Epidermal melanocyte (primary cell): Measurements from ENCODE around the gene TSPAN15.
A peak's percentile ranks its signal among the peaks of the same experiment; 100 is the strongest.

Source experiments
- DNase-seq: peaks from one replicate; pipeline ENCODE4 v3.0.0; 2011; ENCODE audit warnings: low spot score; ENCODE audit not compliant: insufficient read length

The TSPAN15 gene

DNA sequence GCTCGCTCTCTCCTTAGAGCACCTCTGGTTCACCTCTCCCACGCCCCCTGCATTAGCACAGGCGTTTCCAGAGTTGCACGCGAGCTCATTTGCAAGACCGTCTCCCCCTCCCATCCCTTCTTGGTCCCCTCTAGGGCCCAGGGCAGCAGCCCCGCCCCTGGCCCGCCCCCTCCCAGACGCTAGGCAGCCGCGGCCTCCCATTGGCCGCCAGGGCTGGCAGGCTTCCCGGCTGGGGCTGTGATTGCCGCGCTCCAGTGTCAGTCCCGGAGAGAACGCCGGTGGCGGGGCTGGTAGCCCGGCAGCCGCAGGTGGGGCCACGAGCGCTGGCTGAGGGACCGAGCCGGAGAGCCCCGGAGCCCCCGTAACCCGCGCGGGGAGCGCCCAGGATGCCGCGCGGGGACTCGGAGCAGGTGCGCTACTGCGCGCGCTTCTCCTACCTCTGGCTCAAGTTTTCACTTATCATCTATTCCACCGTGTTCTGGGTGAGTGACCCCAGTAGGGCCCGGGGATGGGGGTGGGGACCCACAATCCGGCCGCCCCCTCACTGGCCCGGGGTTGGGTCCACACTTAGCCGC lies at the start of gene TSPAN15:
Gene TSPAN15, plus strand, starts transcription at position 257 of the 575 bp plus-strand sequence. Its CDS starts 130 bp downstream, at position 387.
- no peak for DNase-seq

DNA sequence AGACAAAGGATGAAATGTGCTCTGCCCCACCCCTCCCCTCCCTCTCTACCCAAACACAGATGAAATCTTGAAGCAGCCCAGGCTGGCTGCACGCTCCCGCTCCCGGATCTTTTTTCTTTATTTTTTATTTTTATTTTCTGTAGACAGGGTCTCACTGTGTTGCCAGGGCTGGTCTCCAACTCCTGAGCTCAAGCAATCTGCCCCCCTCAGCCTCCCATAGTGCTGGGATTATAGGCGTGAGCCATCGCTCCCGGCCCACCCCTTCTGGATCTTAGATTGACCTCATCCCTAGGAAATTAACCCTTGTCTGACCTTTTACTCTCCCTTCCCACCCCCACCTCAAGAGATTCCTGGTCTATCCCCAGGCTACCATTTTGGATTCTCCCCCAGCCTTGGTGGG lies 48.9 kb upstream of the TSPAN15 start:
- no peak for DNase-seq

DNA sequence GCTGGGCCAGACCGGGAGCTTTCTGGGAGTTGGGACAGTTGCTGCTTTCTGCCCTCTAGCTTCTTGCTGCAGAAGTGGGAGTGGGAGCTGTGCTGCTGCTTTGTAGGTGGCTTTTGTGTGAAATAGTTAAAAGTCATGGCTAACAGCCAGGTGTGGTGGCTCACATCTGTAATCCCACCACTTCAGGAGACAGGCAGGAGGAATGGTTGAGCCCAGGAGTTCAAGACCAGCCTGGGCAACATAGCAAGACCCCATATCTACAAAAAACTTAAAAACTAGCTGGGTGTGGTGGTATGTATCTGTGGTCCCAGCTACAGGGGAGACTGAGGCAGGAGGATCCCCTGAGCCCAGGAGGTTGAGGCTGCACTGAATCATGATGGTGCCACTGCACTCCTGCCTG lies 48.2 kb upstream of the TSPAN15 start:
- no peak for DNase-seq

DNA sequence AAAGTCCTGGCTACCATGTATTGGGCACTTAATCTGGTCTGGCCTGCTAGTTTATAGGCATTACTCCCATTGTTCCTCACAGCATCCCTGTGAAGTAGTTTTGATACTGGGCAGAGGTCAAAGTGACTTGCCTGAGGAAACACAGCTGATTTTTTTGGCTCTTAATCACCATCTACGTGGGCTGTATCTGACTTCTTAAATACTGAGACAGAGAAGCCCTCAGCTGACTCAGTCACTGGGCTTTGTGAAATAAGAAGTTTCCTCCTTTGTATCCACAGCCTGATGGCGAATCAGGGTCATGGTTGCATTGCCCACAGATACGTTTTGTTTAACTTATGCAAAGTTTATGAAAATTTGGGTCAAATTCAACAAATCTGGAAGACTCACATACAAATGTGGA lies 47.7 kb upstream of the TSPAN15 start:
- DNase-seq = no peak

DNA sequence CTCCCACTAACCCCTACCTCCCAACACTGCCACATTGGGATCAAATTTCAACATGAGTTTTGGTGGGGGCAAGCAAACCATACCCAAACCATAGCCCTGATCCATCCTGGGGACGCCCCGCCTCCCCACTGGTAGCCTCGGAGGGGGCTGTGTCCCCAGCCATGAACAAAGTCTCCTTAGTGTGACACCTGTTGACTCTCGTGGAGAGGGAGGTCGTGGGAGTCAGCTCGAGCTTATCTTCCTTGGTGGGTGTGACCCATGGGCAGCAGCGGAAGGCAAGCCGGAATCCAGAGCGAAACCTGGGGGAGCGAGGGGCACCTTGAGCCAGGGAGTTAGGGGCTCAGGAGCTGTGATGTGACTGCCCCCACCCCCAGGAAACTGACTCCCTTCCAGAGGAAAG lies 46.5 kb upstream of the TSPAN15 start:
- DNase-seq = no peak

DNA sequence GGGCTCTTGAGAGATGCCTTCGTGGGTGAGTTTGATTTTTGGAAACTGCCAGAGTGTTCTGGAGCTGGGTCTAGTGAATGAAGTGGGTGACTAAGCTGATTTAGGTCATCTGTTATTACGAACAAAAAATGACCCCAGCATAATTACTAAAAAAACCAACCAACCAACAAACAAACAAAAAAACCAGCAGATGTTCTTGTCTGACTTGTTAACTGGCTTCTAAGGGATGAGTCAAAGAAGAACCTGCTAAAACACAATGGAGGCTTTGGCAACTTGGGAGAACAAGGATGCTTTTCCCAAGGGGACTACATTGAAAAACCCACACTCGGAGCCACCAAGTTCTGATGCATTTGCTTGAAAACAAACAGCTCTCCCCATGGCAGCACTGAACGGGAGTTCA lies 46.0 kb upstream of the TSPAN15 start:
- DNase-seq = no peak

DNA sequence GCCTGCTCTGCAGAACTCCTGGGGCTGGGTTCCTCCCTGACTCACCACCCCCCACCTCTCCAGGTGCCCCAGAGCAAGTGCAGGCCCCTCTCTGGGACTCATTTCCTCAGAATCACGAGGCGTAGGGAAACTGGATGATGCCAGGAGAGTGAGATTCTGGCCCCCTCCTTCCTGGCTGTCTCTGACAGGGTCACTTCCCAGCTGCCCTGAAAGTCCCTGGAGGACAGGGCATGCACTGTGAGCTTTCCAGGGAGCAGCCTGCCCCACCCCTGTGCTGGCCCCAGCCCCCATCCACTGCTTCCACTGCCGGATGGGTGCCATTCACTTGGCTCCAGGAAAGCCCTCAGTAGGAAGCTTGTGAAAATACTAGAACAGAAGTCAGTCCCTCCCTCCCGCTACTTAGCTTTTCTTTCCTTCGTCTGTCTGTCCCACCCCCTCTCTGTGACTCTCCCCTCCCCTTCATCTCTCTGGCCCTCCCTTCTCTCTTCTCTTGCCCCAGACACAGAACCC lies 44.9 kb upstream of the TSPAN15 start:
- DNase-seq = no peak

DNA sequence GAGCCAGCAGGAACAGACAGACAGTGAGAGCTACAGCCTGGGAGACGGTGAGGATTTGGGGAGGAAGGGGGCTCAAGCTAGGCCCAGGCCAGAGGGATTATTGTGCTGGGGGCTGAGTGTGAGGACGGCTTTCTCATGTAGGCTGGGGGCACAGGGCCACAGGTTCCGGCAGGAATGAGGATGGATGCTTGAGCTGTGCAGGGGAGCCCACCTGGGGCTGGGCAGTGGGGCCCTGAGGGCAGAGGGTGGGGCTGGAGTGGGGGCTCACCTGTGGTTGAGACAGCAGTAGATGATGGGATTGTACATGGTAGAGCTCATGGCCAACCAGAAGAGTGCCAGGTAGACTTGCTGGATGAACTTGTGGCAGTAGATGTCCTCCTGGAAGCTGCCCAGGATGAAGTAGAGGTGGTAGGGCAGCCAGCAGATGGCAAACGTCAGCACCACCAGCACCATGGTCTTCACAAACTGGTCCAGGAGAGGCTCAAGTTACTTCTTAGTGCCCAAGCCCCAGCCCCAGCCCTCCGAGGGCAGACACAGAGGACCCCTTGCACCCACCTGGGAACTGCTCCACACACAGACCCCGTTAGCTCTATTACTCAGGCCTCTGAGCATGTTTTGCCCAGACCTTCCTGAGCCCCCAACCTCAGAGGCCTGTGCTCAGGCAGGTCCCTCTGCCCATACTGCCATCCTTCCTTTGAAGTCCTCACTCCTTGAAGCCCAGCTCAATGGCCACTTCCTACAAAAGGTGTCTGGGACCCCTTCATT lies 44.3 kb upstream of the TSPAN15 start:
- DNase-seq = no peak

DNA sequence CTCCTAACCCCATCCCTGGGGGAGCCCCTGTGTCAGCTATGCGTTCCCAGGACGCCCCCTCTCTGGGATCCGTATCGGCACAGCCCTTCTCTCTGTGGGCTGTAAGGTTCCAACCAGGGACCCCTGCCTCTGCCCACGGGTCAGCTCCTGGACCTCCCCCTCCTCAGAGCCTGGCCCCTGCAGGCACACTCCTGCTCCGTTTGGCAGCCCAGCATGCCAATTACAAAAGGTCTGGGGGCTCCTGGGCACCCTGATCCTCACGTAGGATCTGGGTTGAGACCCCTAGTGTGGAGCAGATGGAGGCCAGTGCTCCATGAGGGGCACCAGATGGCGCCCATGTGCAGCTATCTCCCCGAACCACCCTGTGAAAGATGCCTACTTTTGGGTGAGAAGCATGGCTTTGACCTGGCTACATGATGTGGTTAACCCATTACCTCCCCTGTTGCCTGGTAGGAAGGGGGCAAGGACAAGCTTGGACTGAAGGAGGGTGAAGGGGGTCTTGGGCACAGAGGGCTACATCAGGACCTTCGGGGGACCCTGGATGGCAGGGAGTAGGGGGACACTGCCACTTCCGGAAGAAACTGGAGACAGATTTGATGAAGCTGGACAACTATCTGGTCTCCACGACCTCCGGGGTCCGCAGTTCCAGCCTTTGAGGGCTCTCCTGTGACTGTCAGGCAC lies 43.5 kb upstream of the TSPAN15 start:
- no peak for DNase-seq

DNA sequence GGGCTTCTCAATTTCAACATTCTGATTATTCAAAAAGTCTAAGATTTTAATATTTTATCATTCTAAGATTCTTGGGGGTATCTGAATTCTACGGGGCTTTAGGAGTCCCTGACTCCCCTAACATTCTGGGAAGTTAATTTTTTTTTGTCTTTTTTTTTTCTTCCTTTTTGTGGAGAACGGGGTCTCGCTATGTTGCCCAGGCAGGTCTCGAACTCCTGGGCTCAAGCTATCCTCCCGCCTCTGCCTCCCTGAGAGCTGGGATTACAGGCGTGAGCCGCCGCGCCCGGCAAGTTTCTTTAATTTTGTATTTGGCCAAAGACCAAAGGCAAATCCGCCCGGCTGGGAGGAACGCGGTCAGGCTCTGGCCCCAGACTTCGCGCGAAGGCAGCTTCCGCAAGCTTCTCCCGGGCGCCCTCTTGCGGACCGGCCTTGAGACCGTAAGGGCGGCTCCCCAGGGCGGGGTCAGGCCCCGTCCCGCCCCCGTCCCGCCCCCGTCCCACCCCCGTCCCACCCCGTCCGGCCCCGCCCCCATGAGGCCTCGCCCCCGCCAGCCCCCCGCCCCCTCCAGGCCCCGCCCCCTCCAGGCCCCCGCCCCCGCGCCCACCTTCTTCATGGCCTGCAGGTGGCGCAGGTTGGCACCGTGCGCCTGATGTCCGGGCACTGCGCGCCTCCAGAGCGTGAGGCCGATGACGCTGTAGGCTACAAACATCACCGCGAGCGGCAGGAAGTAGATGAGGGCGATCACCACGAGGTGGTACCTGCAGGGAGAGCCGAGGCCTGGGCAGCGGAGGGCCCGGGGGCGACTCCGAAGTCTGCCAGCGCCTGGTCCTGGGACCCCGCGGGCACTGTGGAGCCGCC lies 42.7 kb upstream of the TSPAN15 start:
- peak; percentile 93 for DNase-seq

DNA sequence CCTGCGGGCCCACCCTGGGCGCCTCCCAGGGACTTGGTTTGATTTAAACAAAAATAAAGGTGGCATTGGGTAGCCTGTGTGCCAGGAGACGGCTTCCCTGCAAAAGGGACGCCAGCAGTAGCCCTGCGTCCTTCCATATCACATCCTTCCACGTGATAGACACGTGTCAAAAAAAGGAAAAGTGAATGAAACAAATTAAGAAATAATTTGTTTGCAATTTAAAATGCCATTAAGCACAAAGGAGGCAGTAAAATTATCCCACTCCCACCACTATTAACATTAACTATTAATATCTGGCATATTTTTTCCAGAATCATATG lies 42.1 kb upstream of the TSPAN15 start:
- DNase-seq = no peak

DNA sequence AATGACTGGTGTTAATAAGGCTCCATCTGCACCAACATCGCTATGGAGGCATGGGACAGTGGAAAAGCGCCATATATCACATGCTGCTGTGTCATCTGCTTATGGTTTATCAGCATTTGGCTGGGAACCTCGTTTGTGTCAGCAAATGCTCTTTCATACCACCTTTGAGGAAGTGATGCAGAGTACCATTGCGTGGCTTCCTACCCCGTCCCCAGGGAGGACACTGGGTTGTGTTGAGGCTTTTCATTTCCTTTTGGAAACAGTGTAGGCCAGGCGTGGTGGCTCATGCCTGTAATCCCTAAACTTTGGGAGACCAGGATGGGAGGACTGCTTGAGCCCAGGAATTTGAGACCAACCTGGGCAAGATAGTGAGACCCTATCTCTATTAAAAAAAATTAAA lies 41.3 kb upstream of the TSPAN15 start:
- no peak for DNase-seq

DNA sequence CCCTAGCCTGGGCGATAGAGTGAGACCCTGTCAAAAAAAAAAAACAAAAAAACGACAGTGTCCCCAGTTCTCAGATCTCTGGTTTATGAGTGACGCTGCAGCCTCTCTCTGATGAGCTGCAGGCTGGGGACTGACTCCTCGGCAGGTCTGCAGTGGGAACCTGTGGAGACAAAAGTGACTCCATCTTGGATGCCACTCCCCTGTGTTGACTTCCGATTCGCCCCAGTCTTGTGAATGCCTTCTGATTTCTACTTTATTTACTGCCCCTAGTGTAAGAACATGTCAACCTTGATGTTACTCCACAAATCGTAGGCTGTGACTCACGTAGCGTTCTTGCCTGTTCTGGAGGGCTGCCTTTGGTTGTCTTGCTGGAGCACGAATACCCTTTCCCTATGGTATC lies 40.8 kb upstream of the TSPAN15 start:
- no peak for DNase-seq

DNA sequence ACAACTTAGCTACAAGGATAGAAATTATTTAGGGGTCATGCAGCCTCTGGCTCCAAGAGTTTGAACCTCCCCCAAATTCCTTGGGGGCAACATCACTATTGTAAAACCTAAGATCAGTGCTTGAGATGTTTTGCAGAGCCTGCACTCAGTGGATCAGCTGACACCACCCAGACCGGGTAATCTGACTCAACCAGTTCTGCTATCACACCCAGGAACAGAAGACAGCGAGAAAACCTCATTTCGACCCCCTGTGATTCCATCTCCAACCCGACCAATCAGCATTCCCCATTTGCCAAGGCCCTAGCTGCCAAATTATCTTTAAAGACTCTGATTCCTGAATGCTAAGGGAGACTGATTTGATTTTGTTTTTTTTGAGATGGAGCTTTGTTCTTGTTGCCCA lies 39.8 kb upstream of the TSPAN15 start:
- no peak for DNase-seq

DNA sequence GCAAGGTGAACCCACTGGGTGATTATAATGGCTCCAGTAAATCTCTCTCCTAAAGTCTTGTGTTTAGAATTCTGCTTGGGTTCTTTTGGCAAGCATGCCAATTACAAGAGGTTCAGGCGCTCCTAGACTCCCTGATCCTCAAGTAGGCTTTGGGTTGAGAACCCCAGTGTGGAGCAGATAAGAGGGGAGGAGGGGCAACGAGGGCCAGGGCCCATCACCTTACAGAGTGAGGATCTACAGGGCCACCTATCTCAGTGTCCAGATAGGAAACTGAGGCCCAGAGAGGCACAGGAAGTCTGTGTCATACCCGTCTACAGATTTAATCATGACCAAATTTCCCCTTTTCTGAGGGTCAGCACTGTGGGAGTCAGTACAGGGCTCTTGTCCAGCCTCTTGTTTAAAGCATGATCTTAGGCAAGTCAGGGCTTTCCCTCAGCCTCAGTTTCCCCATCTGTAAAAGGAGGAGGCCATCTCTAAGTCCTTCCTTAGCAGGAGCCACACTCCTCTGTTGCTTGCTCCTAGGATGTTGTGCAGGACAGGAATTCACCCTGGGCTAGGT lies 39.0 kb upstream of the TSPAN15 start:
- DNase-seq = no peak

DNA sequence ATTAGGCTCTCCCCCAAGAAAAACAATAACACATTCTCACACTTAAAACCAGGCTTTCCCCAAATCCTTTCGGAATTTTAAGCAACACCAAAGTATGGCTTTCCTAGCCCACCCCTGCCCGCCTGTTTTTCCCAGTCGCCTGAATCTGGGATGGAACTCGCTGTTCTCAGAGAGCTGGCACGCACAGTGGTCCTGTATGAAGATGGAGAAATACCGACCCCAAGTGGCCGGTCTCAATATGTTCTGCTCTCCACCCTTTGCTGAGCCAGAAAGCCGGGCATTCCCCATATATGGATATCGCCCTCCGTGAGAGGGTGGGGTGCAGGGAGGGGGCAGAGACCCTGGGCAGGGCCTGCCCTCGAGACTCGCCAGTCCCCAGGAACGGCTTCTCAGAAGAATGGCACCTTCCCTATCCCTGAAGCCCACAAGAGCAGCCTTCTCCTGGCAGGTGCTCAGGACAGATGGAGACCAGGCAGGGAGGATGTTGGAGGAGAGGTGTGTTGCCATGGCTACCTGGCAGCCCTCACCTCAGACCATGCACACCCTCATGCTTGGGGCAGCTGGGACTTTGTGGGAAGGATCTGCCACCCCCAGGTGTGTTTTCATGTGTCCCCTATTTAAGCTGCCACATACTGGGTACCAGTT lies 37.9 kb upstream of the TSPAN15 start:
- peak; percentile 51 for DNase-seq

DNA sequence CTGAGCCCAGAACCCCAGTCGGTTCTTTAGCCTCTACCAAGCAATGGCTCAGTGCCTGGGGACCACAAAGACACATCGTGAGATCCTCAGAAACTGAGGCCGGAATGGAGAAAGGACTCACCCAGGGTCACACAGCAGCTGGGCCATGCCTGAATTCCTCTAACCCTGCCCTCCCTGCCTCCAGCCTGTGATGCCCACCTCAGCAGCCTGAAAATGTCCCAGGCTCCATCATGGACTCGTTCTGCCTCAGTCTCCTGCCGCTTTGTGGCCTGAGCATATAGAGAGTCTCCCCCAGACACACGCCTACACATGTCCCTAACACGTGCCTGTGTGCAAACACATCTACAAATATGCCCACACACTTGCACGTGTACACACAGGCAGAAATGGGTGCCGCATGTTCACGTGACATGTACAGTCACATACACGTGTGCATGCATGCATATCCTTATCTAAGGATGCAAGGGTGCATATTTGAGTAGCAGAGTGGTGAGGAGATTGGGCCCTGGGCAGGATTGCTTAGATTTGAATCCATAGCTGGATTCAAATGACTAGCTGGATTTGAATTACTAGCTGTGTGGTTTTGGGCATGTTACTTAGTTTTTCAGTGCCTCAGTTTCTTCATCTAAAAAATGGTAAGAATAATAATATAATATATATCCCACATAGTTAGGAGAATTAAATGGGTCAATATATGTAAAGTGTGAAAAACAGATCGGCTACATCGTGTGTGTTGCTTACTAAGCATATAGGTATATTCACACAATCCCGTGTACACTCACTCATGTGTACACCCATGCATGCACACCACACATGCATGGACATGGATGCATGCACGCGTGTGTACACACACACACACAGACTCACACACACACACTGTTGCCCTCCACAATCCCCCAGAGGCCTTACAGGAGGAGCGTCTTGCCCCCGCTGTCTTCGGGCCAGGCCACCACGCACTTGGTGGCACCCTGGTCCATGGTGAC lies 36.9 kb upstream of the TSPAN15 start:
- no peak for DNase-seq

DNA sequence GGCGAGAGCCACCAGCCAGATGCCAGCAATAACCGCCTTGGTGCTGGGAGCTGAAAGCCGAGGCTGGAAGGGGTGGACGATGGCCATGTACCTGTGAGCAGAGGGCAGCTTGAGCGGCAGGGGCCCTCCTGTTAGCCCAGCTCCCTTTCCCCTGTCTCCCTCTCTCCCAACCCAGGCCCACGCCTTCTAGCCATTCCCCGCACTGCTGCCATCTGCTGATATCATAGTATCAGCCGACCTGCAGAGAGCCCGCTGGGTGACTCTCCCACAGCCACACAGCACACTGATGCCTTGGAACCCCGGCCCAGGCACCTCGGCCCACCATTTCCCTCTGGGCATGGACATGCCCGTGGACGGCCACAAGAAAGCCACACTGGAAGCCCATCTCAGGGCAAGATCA lies 36.2 kb upstream of the TSPAN15 start:
- no peak for DNase-seq

DNA sequence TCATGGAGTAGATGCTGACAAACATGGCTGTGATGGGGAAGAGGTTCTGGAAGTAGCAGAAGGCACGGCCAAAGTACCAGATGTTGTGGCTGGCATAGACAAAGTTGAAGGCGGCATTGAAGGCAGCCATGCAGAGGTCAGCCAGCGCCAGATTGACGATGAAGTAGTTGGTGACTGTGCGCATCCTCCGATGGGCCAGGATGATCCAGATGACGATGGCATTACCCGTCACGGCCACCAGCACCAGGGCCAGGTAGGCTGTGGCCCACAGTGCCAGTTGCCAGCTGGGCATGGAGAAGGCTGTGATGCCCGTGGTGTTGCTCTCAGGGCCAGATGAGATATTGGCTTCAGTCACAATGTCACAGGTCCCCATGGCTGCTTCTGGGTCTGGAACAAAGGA lies 35.3 kb upstream of the TSPAN15 start:
- no peak for DNase-seq

DNA sequence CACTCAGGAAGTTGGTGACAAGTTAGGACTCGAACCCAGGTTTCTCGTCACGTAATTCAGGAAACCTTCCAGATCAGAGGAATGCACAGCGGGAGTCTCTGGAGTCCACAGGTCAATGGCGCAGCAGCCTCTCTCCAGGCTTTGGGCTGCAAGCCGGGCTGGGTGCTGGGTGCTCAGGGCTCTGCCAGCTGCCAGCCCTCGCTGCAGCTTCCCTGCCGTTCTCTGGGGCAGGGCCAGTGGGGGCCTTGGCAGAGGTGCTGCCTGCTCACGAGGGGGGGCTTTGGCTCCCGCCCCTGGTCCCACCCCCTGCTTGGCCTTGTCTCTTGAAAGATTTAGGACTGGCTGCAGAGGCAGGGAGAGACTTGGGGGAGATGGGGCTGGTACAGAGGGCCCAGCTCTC lies 34.6 kb upstream of the TSPAN15 start, which contains the start of gene TACR2:
Gene TACR2, minus strand, starts transcription at position 224 of the 400 bp plus-strand sequence. CDS start 595 bp downstream, outside the sequence.
- DNase-seq = no peak
